Thyroid gland (tissue), 4 donors: ENCODE measurements around the gene MTMR8. TPM values are rescaled to one million over a fixed set of nuclear protein-coding genes. Genes with fewer than 3 reads are reported as not detected.
A peak's percentile ranks its signal among the peaks of the same experiment; 100 is the strongest.

ENCODE experiments used
- DNase-seq, 2 donors: peaks; one replicate each; pipeline ENCODE4 v3.0.0-alpha.2; 2019
- H3K27ac ChIP-seq, 3 donors: fragments of 200-600 bp; sonication (generic); 1 replicate in 2 of 3; 2 replicates in 1 of 3; pipeline ENCODE4 v1.5.1; 2016 to 2019; ENCODE audit warnings: mild to moderate bottlenecking in 1 of 3, moderate library complexity in 1 of 3
- H3K27me3 ChIP-seq: fragments of 200-600 bp; sonication (generic); one replicate; pipeline ENCODE4 v1.5.1; 2019
- H3K36me3 ChIP-seq, 2 donors: fragments of 200-600 bp; sonication (generic); one replicate each; pipeline ENCODE4 v1.5.1; 2016 to 2019
- H3K4me1 ChIP-seq, 2 donors: fragments of 200-600 bp; sonication (generic); one replicate each; pipeline ENCODE4 v1.5.1; 2017 to 2019
- H3K4me3 ChIP-seq, 3 donors: fragments of 200-600 bp; sonication (generic); replicated peaks in 1 of 3; 1 replicate in 2 of 3; 2 replicates in 1 of 3; pipeline ENCODE4 v1.5.1; 2016; ENCODE audit warnings: mild to moderate bottlenecking in 1 of 3
- H3K9me3 ChIP-seq: fragments of 200-600 bp; sonication (generic); one replicate; pipeline ENCODE4 v1.5.1; 2017
- POLR2A ChIP-seq, 2 donors: fragments of 450-650 bp; IDR thresholded peaks; one replicate each; pipeline ENCODE4 v1.6.1; 2017; ENCODE audit warnings: antibody characterized with exemption in 2 of 2, mild to moderate bottlenecking in 2 of 2, moderate library complexity in 1 of 2
- WGBS, 2 donors: methylation state at CpG; one replicate each; pipeline ENCODE4 v1.1.5; 2017; 5-methylcytosine and 5-hydroxymethylcytosine counted together
- intact Hi-C: fragments of 100-400 bp; cut with DNase I; formaldehyde crosslinking; loops from one replicate; pipeline ENCODE4 v1.15.1; 2023
- total RNA-seq, 4 donors: library from RNA; depleted of rRNA; stranded (reverse); fragments of >200 nt; gene quantifications; one replicate each; pipeline ENCODE4 v1.2.3, GENCODE V29; 2016
- TF ChIP-seq, protein P1 (sequence below), 6 experiments: fragments of 200-600 bp in 3 of 6; fragments of 450-650 bp in 3 of 6; sonication (generic) in 3 of 6; IDR thresholded peaks; one replicate each; pipeline ENCODE4 v1.5.1; 2016 to 2019; ENCODE audit warnings: antibody characterized with exemption in 6 of 6, mild to moderate bottlenecking in 2 of 6, inconsistent platforms in 1 of 6, moderate library complexity in 1 of 6

MTMR8 gene
- 1 to 10 TPM; 1.6 to 2.9 (median 2.1) TPM for total RNA-seq

DNA sequence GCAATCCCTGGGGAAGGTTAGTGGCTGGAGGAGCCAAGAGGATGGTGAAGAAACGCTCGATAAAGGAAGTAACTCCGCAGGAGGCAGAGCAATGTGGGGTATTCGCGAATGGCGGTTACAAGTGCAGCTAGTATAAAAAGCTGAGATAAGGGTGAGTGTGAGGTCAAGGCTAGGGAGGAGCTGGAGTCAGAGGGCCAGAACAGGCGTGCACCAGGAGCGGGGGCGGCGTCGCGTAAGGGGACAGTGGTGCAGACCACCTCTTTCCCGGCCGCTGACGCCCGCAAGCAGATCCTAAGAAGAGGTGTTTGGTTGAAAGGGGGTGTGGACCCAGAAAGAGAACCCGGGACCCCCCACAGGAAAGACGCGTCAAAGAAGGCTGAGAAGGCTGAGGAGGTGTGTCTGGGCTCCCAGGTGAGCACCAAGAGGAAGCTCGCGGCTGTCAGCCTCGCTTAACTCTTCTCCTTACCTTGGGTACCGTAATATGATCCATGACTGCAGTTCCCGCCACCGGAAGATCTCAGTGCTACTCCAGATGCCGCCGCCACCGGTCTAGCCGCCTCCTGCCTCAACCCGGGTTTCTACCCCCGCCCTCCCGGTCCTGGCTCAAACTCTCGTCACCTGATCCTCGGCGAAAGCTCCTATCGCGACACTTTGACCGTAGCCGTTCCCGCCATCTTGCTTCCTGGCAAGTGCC, at the start of gene MTMR8:
TSS of gene MTMR8 (minus strand) at position 579 of the 694 bp plus-strand sequence. CDS start at position 490, 89 bp downstream.
- TF ChIP-seq POLR2A (IDR thresholded peaks at IDR 0.05), result peak in 1 of 2 donors; percentile 29
- TF ChIP-seq, protein P1, sequence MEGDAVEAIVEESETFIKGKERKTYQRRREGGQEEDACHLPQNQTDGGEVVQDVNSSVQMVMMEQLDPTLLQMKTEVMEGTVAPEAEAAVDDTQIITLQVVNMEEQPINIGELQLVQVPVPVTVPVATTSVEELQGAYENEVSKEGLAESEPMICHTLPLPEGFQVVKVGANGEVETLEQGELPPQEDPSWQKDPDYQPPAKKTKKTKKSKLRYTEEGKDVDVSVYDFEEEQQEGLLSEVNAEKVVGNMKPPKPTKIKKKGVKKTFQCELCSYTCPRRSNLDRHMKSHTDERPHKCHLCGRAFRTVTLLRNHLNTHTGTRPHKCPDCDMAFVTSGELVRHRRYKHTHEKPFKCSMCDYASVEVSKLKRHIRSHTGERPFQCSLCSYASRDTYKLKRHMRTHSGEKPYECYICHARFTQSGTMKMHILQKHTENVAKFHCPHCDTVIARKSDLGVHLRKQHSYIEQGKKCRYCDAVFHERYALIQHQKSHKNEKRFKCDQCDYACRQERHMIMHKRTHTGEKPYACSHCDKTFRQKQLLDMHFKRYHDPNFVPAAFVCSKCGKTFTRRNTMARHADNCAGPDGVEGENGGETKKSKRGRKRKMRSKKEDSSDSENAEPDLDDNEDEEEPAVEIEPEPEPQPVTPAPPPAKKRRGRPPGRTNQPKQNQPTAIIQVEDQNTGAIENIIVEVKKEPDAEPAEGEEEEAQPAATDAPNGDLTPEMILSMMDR (IDR thresholded peaks at IDR 0.05), result no peak
- H3K27ac ChIP-seq, result no peak within 1 kb of the TSS
- 0 to 1% methylated on average over 20 to 27 of the region's 40 CpGs for WGBS, 2 donors

DNA sequence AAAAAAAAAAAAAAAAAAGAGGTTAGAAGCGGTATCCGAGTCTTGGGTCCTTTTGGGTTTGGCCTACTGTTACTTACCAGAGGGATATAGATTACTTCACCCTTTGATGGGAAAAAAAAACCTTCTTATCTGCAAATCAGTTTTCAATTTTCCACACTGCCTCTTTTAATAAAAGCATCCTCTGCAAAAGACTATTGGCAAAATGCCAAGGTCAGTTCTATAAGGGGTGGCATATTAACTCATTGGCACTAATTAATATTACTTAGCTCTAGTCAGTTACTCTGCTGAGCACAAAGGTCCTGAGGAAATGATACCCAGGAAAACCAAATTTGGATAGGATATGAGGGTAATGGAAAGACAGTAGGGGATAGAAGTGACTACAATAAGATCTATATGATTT, 44.3 kb upstream of the MTMR8 start:
- TF ChIP-seq, protein P1 (IDR thresholded peaks at IDR 0.05), result no peak
- no peak for TF ChIP-seq POLR2A (IDR thresholded peaks at IDR 0.05)
- no peaks in the 10 kb centered on the region for H3K36me3 ChIP-seq
- intact Hi-C loops, result no loop called here
- no peaks in the 10 kb centered on the region for H3K27me3 ChIP-seq
- H3K4me3 ChIP-seq, result no peak overlapping the region
- no peak overlapping the region for H3K27ac ChIP-seq
- H3K4me1 ChIP-seq, result no peaks in the 10 kb centered on the region
- WGBS, 2 donors, result 91 to 95% methylated on average over 2 of the region's 2 CpGs
- DNase-seq, result no peak
- no peaks in the 10 kb centered on the region for H3K9me3 ChIP-seq

More for the DNA sequence above, at the start of gene MTMR8:
- Histone ChIP-seq H3K27me3 (no peaks in the 10 kb centered on the region), H3K9me3 (no peaks in the 10 kb centered on the region), H3K36me3 (no peaks in the 10 kb centered on the region), H3K4me1 (no peaks in the 10 kb centered on the region), H3K4me3 (peak within 1 kb of the TSS; percentile 3 to 44 (median 11))
- DNase-seq, result peak; percentile 76 to 78
- intact Hi-C loops, result no loop called here

DNA sequence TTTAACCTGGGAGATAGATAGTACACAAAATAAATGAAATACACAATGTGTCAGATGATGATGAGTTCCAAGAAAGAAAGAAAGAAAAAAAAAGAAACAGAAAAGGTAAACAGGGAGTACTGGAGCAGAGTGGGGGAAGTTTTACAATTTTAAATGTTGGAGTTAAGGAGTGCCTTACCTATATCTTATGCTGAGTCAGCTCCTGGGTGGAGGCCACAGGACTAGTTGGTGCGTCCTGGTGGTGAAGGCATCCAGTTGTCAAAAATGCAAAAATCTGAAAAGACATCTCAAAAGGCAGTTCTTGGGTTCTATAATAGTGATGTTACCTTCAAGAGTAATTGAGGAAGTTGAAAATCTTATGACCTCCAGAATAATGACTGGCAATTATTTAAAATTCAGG, 42.4 kb upstream of the MTMR8 start:
- Histone ChIP-seq H3K27me3 (no peaks in the 10 kb centered on the region), H3K4me3 (no peak overlapping the region), H3K36me3 (no peaks in the 10 kb centered on the region), H3K4me1 (no peaks in the 10 kb centered on the region), H3K27ac (no peak overlapping the region), H3K9me3 (no peaks in the 10 kb centered on the region)
- no peak for TF ChIP-seq POLR2A (IDR thresholded peaks at IDR 0.05)
- TF ChIP-seq, protein P1 (IDR thresholded peaks at IDR 0.05), result no peak
- intact Hi-C loops, result no loop called here
- DNase-seq, result no peak
- 96 to 100% methylated on average over 1 of the region's 1 CpG for WGBS, 2 donors

DNA sequence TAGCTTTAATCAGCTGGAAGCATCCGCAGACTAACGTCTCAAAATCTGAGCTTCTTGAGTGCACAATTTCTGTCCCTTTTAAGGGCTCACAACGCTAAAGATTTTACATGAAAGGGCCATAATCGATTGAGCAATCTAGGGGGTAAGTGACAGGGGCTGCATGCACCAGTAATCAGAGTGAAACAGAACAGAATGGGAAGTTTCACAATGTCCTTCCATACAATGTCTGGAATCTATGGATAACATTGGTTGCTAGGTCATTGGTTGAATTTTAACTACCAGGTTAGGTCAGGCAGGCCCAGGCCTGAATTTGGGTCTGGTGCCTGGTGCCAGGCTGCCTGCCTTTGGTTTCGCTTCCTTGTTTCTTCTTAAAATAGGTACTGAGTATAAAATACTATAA, 42.0 kb upstream of the MTMR8 start:
- TF ChIP-seq, protein P1 (IDR thresholded peaks at IDR 0.05), result no peak
- no peak for TF ChIP-seq POLR2A (IDR thresholded peaks at IDR 0.05)
- DNase-seq, result no peak
- Histone ChIP-seq H3K9me3 (no peaks in the 10 kb centered on the region), H3K4me1 (no peaks in the 10 kb centered on the region), H3K4me3 (no peak overlapping the region), H3K36me3 (no peaks in the 10 kb centered on the region), H3K27me3 (no peaks in the 10 kb centered on the region), H3K27ac (no peak overlapping the region)
- intact Hi-C loops, result no loop called here
- WGBS, 2 donors, result 76 to 79% methylated on average over 5 of the region's 5 CpGs

DNA sequence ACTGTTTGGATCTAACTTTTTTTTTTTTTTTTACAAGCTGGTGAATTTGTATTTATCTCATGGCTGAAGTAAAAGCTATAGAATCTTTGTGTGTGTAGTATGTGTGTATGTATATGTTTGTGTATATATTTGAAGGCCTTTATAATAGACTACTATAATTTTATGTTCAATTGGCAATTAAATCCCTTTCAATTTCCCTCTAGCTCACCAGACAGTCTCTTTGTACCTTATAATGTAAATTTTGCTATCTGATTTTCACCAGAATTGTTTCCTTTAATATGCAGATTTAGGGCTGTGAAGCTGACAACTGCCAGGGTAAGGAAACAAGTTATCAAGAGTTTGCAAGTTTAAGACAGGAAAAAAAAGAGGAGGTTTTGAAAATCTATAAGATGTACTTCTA, 33.1 kb upstream of the MTMR8 start:
- TF ChIP-seq POLR2A (IDR thresholded peaks at IDR 0.05), result no peak
- TF ChIP-seq, protein P1 (IDR thresholded peaks at IDR 0.05), result no peak
- H3K4me3 ChIP-seq, result no peak overlapping the region
- no peak for DNase-seq
- no peaks in the 10 kb centered on the region for H3K4me1 ChIP-seq
- H3K36me3 ChIP-seq, result no peaks in the 10 kb centered on the region
- no peak overlapping the region for H3K27ac ChIP-seq
- H3K9me3 ChIP-seq, result no peaks in the 10 kb centered on the region
- no peaks in the 10 kb centered on the region for H3K27me3 ChIP-seq
- intact Hi-C loops, result no loop called here
